Dedifferentiated amniotic fluid mesenchymal stem cell (primary cell): Measurements from ENCODE around the gene DOK3.
A peak's percentile ranks its signal among the peaks of the same experiment; 100 is the strongest.

ENCODE experiments used
- DNase-seq: peaks from one replicate; pipeline ENCODE4 v3.0.0-alpha.2; 2016; ENCODE audit errors: extremely low spot score

DOK3 gene

DNA sequence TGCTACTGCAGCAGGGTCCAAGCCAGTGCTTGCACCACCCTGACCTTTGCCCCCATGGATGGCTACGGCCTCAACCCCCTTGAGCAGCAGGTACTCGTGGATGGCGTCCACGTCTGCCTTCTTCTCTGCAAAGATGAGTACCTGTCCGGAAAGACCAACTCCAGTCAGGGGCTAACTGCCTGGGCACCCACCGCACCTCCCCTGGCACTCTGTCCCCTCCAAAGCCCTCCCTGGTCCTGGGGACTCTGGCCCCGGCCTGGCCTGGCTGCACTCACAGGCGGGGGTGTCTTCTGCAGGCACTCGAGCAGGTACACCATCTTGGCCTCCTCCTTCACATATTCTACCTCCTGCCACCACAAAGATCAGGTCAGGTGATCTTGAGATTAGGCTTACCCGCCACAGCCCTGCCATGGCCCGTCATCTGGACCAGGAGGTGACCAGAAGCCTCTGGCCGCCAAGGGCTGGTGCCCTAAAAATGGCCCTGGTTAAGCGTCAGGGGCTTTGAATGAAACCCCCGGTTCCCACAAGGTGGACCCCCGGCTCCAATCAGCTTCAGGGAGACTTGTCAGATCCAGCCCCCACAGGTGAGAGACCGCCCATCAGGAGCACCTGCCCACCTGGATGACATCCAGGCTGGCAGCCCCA is 3.2 kb upstream of the DOK3 start:
- DNase-seq, result no peak

DNA sequence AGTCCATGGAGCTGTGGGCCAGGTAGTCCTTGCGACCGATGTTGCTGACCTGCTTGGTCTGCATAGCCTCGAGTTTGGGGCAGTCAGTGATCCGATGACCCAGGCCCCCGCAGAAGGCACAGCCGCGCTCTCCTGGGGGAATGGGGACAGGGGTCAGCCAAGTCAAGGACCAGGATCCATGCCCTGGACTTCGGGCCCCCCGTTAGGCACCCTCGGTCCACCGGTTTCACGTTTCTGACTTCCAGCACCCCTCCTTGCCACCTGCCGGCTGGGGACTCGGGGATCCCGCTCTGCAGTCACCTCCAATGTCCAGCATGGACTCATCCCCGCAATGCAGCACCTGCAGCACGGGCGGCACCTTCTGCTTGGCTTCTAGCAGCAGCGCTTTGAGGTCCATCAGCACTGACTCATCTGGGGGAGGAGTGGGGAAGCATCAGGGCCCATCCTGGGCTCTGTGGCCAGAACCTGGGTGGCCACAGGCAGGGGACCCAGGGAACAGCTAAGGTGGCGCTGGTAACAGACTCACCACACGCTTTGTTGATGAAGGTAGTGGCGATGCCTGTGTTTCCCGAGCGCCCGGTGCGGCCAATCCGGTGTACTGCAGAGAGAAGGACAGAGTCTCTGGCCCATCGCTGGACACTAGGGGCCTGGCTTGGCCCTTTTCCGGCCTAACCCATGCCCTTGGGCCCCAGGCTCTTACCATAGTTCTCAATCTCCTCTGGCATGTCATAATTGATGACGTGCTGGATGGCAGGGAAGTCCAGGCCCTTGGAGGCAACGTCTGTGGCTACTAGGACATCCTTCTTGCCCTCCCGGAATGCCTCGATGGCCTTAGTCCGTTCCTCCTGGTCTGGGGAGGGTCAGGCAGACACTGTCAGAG is 2.4 kb upstream of the DOK3 start:
- DNase-seq, result no peak

- DNase-seq, result no peak
These were observed 1.6 kb upstream of the DOK3 start for GRCh38 chr5:177511181-177511580.

DNA sequence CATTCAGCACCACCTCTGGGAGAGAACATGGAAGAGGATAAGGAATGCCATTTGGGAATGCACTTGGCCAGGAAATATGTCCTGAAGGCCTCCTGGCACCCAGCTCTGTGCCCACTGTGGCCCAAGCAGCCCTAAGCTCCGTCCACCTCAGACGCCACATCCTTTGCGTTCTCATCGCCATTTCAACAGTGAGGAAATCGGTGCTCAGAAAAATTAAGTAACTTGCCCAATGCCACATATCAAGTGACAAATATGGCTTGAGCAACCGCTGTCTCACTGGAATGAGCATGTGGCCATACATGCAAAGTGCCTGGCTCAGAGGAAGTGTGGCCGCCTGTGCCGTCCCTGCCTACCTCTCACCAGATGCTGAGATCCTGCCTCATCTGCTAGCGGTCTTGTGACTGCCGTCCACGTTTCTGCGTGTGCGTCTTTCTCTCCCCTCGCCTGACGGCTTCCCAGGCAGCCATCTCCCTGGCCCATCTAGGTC is 984 bp upstream of the DOK3 start:
- no peak for DNase-seq

GRCh38 chr5:177509991-177510566 is 453 bp upstream of the DOK3 start:
- no peak for DNase-seq

DNA sequence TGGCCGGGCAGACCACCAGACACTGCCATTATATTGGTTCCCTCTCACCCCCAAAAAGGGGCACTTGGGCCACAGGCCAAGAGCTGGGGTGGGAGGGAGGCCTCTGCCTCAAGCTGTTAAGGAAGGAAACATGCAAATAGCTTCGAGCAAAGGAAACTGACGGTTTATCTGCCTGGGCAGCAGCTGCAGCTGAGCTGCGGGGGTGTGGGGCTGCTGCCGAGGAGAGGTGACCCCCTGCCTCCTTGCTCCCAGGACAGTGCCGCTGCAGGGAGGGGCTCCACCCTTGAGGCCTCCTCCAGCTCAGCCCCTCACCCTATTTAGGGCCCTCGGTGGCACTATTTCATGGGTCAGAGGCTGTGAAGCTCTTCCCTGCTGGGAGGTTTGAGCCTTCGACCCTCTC is 789 bp downstream of the DOK3 start:
- DNase-seq, result no peak

- DNase-seq, result no peak
These were observed 1.4 kb downstream of the DOK3 start for GRCh38 chr5:177508221-177508611.

DNA sequence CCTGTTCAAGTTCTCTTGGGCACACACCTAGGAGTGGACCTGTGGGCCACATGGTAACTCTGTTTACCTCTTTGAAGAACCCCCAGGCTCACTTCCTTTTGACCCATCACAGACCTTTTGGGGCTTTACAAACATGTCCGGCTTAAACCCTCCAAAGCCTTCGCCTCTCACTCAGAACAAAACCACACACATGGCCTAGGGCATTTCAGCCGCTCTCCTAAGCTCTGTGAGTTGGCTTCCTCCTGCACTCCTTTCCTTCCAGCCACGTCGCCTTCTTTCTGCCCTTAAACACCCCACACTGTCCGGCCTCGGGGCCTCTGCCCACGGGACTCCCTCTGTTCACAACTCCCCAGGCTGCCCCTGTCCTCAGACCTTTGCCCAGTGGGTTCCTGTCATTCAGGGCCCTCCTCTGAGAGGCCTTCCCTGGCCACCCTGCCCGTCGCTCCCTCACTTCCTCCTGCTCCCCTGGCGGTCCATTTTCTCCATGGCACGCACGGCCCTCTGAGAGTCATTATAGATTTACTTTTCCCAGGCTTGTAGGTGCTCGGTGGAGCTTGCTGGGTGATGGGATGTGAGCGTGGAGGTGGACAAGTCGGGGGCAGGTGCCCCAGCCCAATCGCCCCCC is 1.9 kb downstream of the DOK3 start:
- DNase-seq, result no peak

GRCh38 chr5:177507165-177507564 is 2.5 kb downstream of the DOK3 start:
- DNase-seq, result no peak

GRCh38 chr5:177505075-177505474 is 4.6 kb downstream of the DOK3 start:
- DNase-seq, result no peak

- no peak for DNase-seq
These were observed 5.3 kb downstream of the DOK3 start for GRCh38 chr5:177504086-177505056.

DNA sequence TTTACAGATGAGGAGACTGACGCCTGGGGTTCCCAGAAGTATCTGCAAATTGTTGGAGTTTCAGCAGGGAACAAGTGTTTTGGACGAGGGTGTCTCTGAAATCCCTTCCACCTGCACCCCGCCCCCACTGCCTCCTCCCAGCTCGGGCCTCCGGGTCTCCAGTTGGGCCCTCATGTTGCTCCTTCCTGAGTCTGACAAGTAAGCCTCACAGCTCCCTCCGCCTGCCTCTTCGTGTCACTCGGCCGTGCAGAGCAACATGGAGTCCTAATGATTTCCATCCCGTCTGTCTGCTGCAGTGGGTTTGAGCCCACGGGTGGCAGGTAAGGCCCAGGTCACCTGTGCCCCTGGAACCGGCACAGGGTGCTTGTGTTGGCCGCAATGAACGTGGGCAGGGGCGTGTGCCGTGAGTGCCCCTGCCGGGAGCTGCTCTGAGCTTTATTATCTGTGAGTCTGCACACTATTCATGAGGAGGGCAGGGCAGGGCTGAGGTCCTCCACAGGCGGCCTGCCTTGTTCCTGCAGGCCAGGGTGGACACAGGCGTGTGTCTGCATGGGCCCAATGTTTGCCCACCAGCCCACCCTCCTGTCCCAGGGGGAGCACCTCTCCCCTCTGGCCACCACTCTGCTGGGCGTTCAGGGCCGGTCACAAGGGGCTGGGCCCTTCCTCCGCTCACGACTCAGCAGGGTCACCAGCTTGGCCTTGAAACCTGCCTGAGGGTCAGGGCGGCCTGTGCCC is 6.1 kb downstream of the DOK3 start:
- DNase-seq, result no peak

DNA sequence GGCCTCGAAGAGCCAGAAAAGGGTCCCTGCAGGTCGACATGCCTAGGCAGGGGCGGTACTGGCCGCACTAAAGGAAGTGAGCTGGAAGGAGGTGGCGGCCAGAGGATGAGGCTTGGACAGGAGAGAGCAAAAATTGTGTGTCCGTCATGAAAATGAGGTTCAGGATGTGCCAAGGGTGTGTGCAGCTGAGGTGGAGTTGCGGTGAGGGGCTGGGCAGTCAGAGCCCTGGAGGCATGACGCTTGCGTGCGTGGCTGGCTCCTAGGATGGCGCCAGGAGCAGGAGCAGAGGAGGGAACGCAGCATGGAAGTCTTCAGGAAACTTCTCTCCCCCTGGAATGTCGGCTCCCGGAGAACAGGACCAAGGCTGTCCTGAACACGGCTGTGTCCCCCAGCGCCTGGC is 6.7 kb downstream of the DOK3 start:
- DNase-seq, result no peak

DNA sequence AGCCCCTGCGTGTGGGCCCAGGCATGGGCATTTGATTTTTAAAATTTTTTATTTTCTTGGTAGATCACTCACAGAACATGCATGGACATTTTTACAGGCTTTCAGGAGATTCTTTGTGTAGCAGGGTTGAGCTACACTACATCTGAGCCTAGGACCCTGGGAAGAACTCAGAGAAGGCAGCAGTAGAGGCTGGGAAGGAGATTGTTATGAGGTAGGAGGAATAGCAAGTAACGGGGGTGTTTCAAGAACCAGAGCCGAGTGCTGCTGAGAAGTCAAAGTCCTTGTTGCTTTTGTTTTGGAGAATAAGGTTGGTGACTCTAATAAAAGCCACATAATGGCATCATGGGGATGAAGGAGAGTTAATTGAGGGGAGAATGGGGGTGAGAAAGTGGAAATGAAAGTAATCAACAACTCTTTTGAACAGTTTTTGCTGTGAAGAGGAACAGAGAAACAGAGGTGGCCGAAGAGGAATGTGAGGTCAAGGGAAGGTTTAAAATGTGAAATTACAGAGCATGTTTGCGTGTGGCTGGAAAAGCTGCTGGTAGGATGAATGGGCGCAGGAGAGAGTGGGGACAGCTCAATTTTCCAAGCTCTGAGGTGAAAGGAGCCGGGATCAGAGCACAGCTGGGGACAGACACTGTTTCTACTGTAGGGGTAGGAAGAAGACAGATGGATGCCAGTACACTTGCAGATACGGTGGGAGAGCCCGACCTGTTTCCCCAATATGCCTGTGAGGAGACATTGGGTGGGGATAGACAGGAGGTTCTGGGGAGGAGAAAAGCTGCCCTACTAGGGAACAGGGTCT is 7.5 kb downstream of the DOK3 start:
- DNase-seq, result no peak

DNA sequence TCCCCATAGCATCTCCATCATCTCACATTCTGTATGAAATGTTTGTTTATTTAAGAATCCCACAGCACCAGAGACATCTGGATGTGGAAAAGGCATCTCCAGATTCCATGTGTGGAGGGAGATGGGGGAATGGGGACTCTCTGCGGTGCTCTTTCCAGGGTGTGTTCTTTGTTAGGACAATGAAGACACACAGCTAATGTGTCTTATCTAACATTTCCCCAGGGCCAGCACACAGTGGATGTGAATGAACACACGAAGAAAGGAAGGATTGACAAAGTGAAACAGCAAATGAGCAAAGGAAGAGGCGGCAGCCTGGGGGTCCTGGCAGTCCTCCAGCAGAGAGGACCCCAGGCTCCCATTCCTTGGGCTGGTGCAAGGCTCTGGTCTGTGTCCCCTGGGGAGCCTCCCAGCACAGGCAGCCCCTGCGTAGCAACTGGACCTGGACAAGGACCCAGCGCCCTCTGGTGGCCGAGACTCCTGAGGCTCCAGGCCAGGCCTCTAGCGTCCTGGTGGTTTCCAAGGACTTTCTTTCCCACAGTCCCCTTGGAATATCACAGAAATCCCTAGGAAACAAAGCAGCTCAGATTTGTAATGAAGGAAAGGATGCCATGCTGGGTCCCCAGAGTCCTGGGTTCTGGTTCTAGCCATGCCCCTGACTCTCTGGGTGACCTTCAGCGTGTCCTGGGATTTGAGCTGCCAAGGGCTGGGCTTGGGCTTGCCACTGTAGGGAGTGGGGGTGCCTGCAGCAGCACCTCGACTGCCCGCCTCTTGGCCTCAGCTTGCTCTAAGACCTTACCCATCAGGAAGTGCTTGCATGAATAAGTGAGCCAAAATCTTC is 8.7 kb downstream of the DOK3 start:
- peak; percentile 88 for DNase-seq

DNA sequence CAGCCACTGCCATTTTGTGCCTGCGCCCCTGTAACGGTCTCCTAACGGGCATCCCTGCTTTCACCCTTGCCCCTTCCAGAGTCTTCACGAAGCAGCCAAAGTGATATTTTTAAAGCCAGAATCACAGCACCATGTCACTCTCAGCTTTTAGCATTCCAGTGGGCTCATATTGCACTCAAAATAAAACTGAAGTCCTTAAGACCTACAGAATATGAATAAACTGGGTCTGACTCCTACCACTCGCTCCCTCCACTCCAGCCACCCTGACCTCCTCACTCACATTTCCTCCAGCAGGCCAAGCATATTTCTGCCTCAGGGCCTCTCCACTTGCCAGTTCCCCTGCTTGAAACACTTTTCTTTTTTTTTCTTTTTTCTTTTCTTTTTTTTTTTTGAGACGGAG is 9.8 kb downstream of the DOK3 start:
- DNase-seq, result no peak

- no peak for DNase-seq
These were observed 11.4 kb downstream of the DOK3 start for GRCh38 chr5:177498013-177498787.
